Choroid plexus epithelial cell (primary cell): ENCODE results near the gene VEZT.
A peak's percentile ranks its signal among the peaks of the same experiment; 100 is the strongest.

Source experiments
- DNase-seq: peaks from one replicate; pipeline ENCODE4 v3.0.0-alpha.2; 2010; ENCODE audit warnings: low read depth
- H3K4me3 ChIP-seq: 2 replicates; pipeline ENCODE4 v1.5.1; 2011; ENCODE audit warnings: low read depth, mild to moderate bottlenecking, control low read depth, low read length, moderate library complexity
- TF ChIP-seq, protein P1 (sequence below): conservative IDR thresholded peaks from 2 replicates; pipeline ENCODE4 v1.5.1; 2011; ENCODE audit warnings: low read depth, mild to moderate bottlenecking, control low read depth, inconsistent platforms, low read length, moderate library complexity

VEZT gene

DNA sequence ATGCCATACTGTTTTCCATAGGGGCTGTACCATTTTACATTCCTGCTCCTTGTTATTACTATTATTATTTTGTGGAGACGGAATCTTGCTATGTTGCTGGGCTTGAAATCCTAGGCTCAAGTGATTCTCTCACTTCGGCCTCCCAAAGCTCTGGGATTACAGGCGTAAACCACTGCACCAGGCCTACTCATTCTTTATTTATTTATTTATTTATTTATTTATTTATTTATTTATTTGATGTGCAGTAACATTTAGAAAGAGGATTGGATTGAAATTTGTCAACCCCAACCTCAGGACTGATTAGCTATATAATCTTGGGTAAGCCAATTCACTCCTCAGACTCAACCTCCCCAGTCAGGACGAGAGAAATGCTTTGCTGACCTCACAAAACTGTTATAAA is 107.9 kb downstream of the VEZT start:
- no peak overlapping the region for H3K4me3 ChIP-seq
- no peak for DNase-seq
- TF ChIP-seq, protein P1, sequence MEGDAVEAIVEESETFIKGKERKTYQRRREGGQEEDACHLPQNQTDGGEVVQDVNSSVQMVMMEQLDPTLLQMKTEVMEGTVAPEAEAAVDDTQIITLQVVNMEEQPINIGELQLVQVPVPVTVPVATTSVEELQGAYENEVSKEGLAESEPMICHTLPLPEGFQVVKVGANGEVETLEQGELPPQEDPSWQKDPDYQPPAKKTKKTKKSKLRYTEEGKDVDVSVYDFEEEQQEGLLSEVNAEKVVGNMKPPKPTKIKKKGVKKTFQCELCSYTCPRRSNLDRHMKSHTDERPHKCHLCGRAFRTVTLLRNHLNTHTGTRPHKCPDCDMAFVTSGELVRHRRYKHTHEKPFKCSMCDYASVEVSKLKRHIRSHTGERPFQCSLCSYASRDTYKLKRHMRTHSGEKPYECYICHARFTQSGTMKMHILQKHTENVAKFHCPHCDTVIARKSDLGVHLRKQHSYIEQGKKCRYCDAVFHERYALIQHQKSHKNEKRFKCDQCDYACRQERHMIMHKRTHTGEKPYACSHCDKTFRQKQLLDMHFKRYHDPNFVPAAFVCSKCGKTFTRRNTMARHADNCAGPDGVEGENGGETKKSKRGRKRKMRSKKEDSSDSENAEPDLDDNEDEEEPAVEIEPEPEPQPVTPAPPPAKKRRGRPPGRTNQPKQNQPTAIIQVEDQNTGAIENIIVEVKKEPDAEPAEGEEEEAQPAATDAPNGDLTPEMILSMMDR: no peak

- TF ChIP-seq, protein P1: no peak
- H3K4me3 ChIP-seq: no peak overlapping the region
- DNase-seq: peak; percentile 44
Measured at GRCh38 chr12:95326445-95326844, 108.8 kb downstream of the VEZT start.

DNA sequence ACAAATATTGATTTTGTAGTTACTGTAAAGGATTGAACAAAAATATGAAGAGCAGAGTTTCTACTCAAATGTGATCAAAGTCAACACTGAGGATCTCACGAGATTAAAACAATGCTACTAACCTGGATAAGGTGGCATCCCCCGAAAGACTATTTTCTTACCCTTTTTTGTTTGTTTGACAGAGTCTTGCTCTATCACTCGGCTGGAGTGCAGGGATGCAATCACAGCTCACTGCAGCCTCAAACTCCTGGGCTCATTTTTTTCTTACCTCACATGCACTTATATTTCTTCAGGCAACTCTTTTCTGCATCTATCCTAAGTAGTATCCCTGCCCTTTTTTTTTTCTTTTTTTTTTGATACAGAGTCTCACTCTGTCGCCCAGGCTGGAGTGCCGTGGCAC is 109.2 kb downstream of the VEZT start:
- DNase-seq: no peak
- TF ChIP-seq, protein P1: no peak
- no peak overlapping the region for H3K4me3 ChIP-seq

DNA sequence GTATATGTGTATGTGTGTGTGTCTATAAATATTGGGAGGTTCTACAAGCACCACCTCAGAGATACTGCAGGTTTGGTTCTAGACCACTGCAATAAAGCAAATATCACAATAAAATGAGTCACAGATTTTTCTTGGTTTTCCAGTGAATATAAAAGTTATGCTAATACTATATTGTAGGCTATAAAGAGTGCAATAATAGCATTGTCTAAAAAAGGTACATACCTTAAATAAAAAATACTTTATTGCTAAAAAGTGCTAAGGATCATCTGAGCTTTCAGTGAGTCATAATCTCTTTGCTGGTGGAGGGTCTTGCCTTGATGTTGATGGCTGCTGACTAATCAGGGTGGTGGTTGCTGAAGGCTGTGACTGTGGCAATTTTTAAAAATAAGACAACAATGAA is 111.1 kb downstream of the VEZT start:
- no peak for DNase-seq
- no peak overlapping the region for H3K4me3 ChIP-seq
- TF ChIP-seq, protein P1: no peak

DNA sequence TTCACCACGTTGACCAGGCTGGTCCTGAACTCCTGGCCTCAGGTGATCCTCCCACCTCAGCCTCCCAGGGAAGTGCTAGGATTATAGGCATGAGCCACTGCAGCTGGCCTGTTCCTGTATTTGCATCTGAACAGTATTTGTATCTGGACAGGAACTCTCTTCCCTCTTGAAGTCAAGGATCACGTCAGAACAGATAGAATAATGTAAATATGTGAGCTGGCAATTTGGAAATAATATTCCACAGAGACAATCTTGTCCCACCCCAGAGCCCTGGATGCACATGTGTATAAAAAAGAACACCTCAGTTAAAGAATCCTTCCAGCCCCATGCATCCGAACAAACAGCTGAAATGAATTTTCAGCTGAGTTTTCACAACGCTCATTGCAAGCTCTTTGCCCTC is 118.3 kb downstream of the VEZT start:
- no peak for DNase-seq
- TF ChIP-seq, protein P1: no peak
- peak overlapping the region; percentile 22 for H3K4me3 ChIP-seq

GRCh38 chr12:95336387-95337067 is 118.9 kb downstream of the VEZT start:
- TF ChIP-seq, protein P1: peak; percentile 98
- H3K4me3 ChIP-seq: peak overlapping the region; percentile 22

DNA sequence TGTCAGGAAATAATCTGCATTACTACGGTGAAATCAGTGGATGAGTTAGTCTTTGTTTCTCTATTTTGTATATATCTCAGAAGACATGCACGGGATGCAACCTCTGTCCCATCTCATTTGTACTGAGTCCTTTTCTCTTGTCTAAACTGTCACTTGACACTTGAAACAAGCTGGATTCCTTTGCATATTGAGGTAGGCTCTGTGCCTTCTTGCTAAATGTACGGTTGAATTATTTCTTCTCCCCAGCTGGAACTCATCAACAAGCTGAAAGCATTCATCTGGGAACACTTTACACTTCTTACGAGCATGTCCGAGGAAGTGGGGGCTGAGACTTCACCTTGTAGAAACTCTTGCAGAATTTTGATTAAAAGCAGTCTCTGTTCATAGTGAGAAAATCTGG is 119.5 kb downstream of the VEZT start:
- DNase-seq: no peak
- H3K4me3 ChIP-seq: no peak overlapping the region
- TF ChIP-seq, protein P1: no peak

More at GRCh38 chr12:95336387-95337067, 118.9 kb downstream of the VEZT start:
- peak; percentile 94 for DNase-seq
